CD4-positive, alpha-beta T cell treated with Interleukin-21 for 1 hour (primary cell): ENCODE results near the gene HAGH.
"Not testable (repeated sequence)": the region's sequence is repeated elsewhere in the genome, so short reads cannot be mapped to it uniquely, and the experiment has no call there.

Experiments
- DNase-seq: peaks from one replicate; pipeline ENCODE4 v3.0.0-alpha.2; 2020

Gene HAGH

GRCh38 chr16:1826691-1827573 lies at the start of gene HAGH, which contains the start of gene FAHD1:
Gene HAGH (minus strand): TSS chr16:1826825. CDS start chr16:1826787, 38 bp downstream.
Gene FAHD1 (plus strand): TSS chr16:1827206. CDS start chr16:1827239, 33 bp downstream.
- DNase-seq, result peak; percentile 93

GRCh38 chr16:1876066-1876465 lies 49.4 kb upstream of the HAGH start:
- not testable (repeated sequence) for DNase-seq

- DNase-seq, result no peak
These were observed 48.2 kb upstream of the HAGH start for GRCh38 chr16:1874854-1875253.

- DNase-seq, result no peak
These were observed 45.5 kb upstream of the HAGH start, which contains the start of gene MEIOB for GRCh38 chr16:1871974-1872635. Gene MEIOB (minus strand): TSS chr16:1872164. CDS start chr16:1868175, 3,989 bp downstream.

- no peak for DNase-seq
These were observed 43.9 kb upstream of the HAGH start for GRCh38 chr16:1870365-1871082.

GRCh38 chr16:1865902-1866690 lies 39.5 kb upstream of the HAGH start:
- no peak for DNase-seq

- peak; percentile 42 for DNase-seq
These were observed 37.2 kb upstream of the HAGH start for GRCh38 chr16:1863681-1864460.

GRCh38 chr16:1862394-1862793 lies 35.8 kb upstream of the HAGH start:
- no peak for DNase-seq

- no peak for DNase-seq
These were observed 35.1 kb upstream of the HAGH start for GRCh38 chr16:1861730-1862129.

- no peak for DNase-seq
These were observed 33.0 kb upstream of the HAGH start for GRCh38 chr16:1859650-1860049.

- no peak for DNase-seq
These were observed 31.7 kb upstream of the HAGH start for GRCh38 chr16:1858189-1858865.

GRCh38 chr16:1857433-1858097 lies 30.9 kb upstream of the HAGH start:
- no peak for DNase-seq

GRCh38 chr16:1851793-1852192 lies 25.2 kb upstream of the HAGH start:
- no peak for DNase-seq

GRCh38 chr16:1850981-1851380 lies 24.4 kb upstream of the HAGH start:
- DNase-seq, result no peak

- DNase-seq, result no peak
These were observed 19.8 kb upstream of the HAGH start for GRCh38 chr16:1846416-1846815.

GRCh38 chr16:1845985-1846384 lies 19.4 kb upstream of the HAGH start:
- no peak for DNase-seq

GRCh38 chr16:1839554-1839953 lies 12.9 kb upstream of the HAGH start:
- DNase-seq, result no peak

- no peak for DNase-seq
These were observed 7.5 kb upstream of the HAGH start for GRCh38 chr16:1834096-1834495.

GRCh38 chr16:1832838-1833454 lies 6.3 kb upstream of the HAGH start:
- DNase-seq, result no peak
